Endothelial cell of umbilical vein (primary cell): ENCODE results near the gene ADRA2C. TPM values are rescaled to one million over a fixed set of nuclear protein-coding genes. Genes with fewer than 3 reads are reported as not detected.
A peak's percentile ranks its signal among the peaks of the same experiment; 100 is the strongest.

ENCODE experiments used
- Bru-seq: library from RNA; stranded (reverse); fragments of 400-500 nt; gene quantifications from one replicate; lab custom pipeline; 2021; lab: Mats Ljungman, UMichigan
- BruChase-seq, 2 experiments: library from RNA; stranded (reverse); fragments of 400-500 nt; gene quantifications; one replicate each; lab custom pipeline; 2021; lab: Mats Ljungman, UMichigan
- BruUV-seq: library from RNA; stranded (reverse); fragments of 400-500 nt; replicated peaks from 2 replicates; lab custom pipeline; 2021; lab: Mats Ljungman, UMichigan
- CTCF ChIA-PET: fragments of 300-600, 350-600 bp; sonication (Branson Sonifier 250); formaldehyde crosslinking; loops from one replicate; lab custom pipeline; 2021; ENCODE audit warnings: antibody characterized with exemption, inconsistent platforms; lab: Charles Lee
- POLR2A ChIA-PET: fragments of 300-600, 350-600 bp; sonication (Branson Sonifier 250); formaldehyde crosslinking; loops from one replicate; lab custom pipeline; 2021; ENCODE audit warnings: antibody characterized with exemption, inconsistent platforms; lab: Charles Lee
- DNase-seq: peaks from one replicate; pipeline ENCODE4 v3.0.0-alpha.2; 2011; ENCODE audit warnings: low read depth, low spot score
- FAIRE-seq: peaks from 2 replicates; lab custom pipeline; 2011; peaks lifted over from hg19 to GRCh38; lab: Jason Lieb, UNC
- H2AFZ ChIP-seq: 2 replicates; pipeline ENCODE4 v1.6.0; 2012; ENCODE audit warnings: low read depth, low read length, control low read depth, inconsistent platforms
- H3K27ac ChIP-seq: 2 replicates; pipeline ENCODE4 v1.5.1; 2011; ENCODE audit warnings: low read depth, mild to moderate bottlenecking, control low read depth, low read length, moderate library complexity; ENCODE audit not compliant: insufficient read depth
- H3K27me3 ChIP-seq, 2 experiments: 2 replicates each; pipeline versions ENCODE4 v1.6.0 to v1.6.1; 2011; ENCODE audit warnings: low read length in 2 of 2, mixed read lengths in 1 of 2; ENCODE audit not compliant: control insufficient read depth in 2 of 2, insufficient read depth in 2 of 2
- H3K36me3 ChIP-seq, 2 experiments: 2 replicates in 1 of 2; 3 replicates in 1 of 2; pipeline ENCODE4 v1.5.1; 2011; ENCODE audit warnings: low read length in 2 of 2, mild to moderate bottlenecking in 1 of 2, moderate library complexity in 1 of 2; ENCODE audit not compliant: control insufficient read depth in 2 of 2, insufficient read depth in 2 of 2; ENCODE audit errors: extremely low read depth in 1 of 2
- H3K4me1 ChIP-seq: 3 replicates; pipeline ENCODE4 v1.5.1; 2011; ENCODE audit warnings: mild to moderate bottlenecking, low read length; ENCODE audit not compliant: control insufficient read depth, insufficient read depth; ENCODE audit errors: extremely low read depth
- H3K4me2 ChIP-seq: 2 replicates; pipeline ENCODE4 v1.6.1; 2011; ENCODE audit warnings: low read length, control low read depth, mixed read lengths; ENCODE audit not compliant: insufficient read depth
- H3K4me3 ChIP-seq, 3 experiments: fragments of 200-600 bp in 1 of 3; sonication (generic), shearing (Covaris generic) in 1 of 3; replicated peaks in 1 of 3; 2 replicates each; pipeline ENCODE4 v1.5.1; 2011 to 2016; ENCODE audit warnings: control low read depth in 3 of 3, low read length in 3 of 3, mild to moderate bottlenecking in 2 of 3, inconsistent platforms in 1 of 3, low read depth in 1 of 3, moderate library complexity in 1 of 3; ENCODE audit not compliant: insufficient read depth in 1 of 3
- H3K79me2 ChIP-seq: 2 replicates; pipeline ENCODE4 v1.6.0; 2012; ENCODE audit warnings: low read length, inconsistent platforms; ENCODE audit not compliant: control insufficient read depth, insufficient read depth
- H3K9ac ChIP-seq: replicated peaks from 2 replicates; pipeline ENCODE3; 2011; ENCODE audit warnings: low read length, control low read depth; ENCODE audit not compliant: insufficient read depth; ENCODE audit errors: extremely low read depth
- H3K9me1 ChIP-seq: replicated peaks from 3 replicates; pipeline ENCODE4 v1.6.0; 2011; ENCODE audit warnings: mild to moderate bottlenecking, low read length; ENCODE audit not compliant: control insufficient read depth, insufficient read depth; ENCODE audit errors: extremely low read depth
- H3K9me3 ChIP-seq: replicated peaks from 2 replicates; pipeline ENCODE4 v1.5.1; 2012; ENCODE audit warnings: low read length, inconsistent platforms; ENCODE audit not compliant: control insufficient read depth, insufficient read depth
- H4K20me1 ChIP-seq: replicated peaks from 2 replicates; pipeline ENCODE3; 2011; ENCODE audit warnings: mild to moderate bottlenecking, low read length; ENCODE audit not compliant: control insufficient read depth, insufficient read depth; ENCODE audit errors: extremely low read depth
- EZH2 ChIP-seq: IDR thresholded peaks from 2 replicates; pipeline ENCODE4 v1.6.1; 2012; ENCODE audit warnings: borderline replicate concordance, low read depth, mild to moderate bottlenecking, moderate library complexity, low read length, inconsistent platforms; ENCODE audit not compliant: severe bottlenecking
- FOS ChIP-seq: IDR thresholded peaks from 2 replicates; pipeline ENCODE4 v1.6.1; 2011; ENCODE audit warnings: mild to moderate bottlenecking, low read length, moderate library complexity, borderline replicate concordance; ENCODE audit not compliant: insufficient read depth
- GATA2 ChIP-seq: IDR thresholded peaks from 2 replicates; pipeline ENCODE4 v1.7.0; 2011; ENCODE audit warnings: low read depth, mild to moderate bottlenecking, moderate library complexity, mixed read lengths, low read length; ENCODE audit not compliant: insufficient read length, insufficient read depth
- JUN ChIP-seq: IDR thresholded peaks from 2 replicates; pipeline ENCODE4 v1.6.1; 2011; ENCODE audit warnings: borderline replicate concordance, low read depth; ENCODE audit not compliant: insufficient read length, insufficient read depth
- MYC ChIP-seq: IDR thresholded peaks from one replicate; pipeline ENCODE4 v1.6.1; 2011; ENCODE audit warnings: mild to moderate bottlenecking, low read depth, low read length
- POLR2A ChIP-seq: IDR thresholded peaks from 2 replicates; pipeline ENCODE4 v1.6.1; 2012; ENCODE audit warnings: low read depth, mild to moderate bottlenecking, control low read depth, low read length
- POLR2AphosphoS5 ChIP-seq: IDR thresholded peaks from 2 replicates; pipeline ENCODE4 v1.6.1; 2012; ENCODE audit warnings: low read depth, mild to moderate bottlenecking, control low read depth, low read length, moderate library complexity; ENCODE audit not compliant: insufficient read depth
- dilution Hi-C: fragments of 300-500 bp; cut with MboI; formaldehyde crosslinking; loops from one replicate; pipeline ENCODE4 v1.15.0; 2019; ENCODE audit warnings: low sequenced_read_pairs; ENCODE audit not compliant: extremely low pct_ligation_motif_present
- intact Hi-C: fragments of 100-400 bp; cut with micrococcal nuclease; formaldehyde crosslinking; loops from one replicate; pipeline ENCODE4 v1.10.0; 2022
- long read RNA-seq: library from polyadenylated mRNA; stranded (forward); transcript quantifications from one replicate; pipeline ENCODE4 v2.0.0, GENCODE V29; 2021
- polyA minus RNA-seq, 3 experiments: library from RNA; depleted of rRNA, polyadenylated mRNA; stranded (reverse); fragments of >200 nt; gene quantifications; 1 replicate in 1 of 3; 2 replicates in 2 of 3; pipeline ENCODE4 v1.2.3, GENCODE V29; 2011
- polyA plus RNA-seq, 4 experiments: library from polyadenylated mRNA; depleted of rRNA in 3 of 4; stranded (reverse) in 3 of 4; unstranded in 1 of 4; fragments of >200 nt; gene quantifications; 2 replicates each; pipeline versions ENCODE4 v1.2.1 to v1.2.3, GENCODE V29; 2011 to 2012; ENCODE audit warnings: missing spikeins in 1 of 4
- total RNA-seq: library from RNA; stranded (reverse); gene quantifications from 2 replicates; pipeline ENCODE4 v1.2.3, GENCODE V29; 2021
- TF ChIP-seq, protein P1 (sequence below): IDR thresholded peaks from 2 replicates; pipeline ENCODE4 v1.6.1; 2011; ENCODE audit not compliant: insufficient read depth, insufficient read length
- TF ChIP-seq, protein P2 (sequence below), 2 donors: IDR thresholded peaks; 1 replicate in 1 of 2; 2 replicates in 1 of 2; pipeline ENCODE4 v1.5.1; 2011; ENCODE audit warnings: low read length in 2 of 2, mild to moderate bottlenecking in 2 of 2, moderate library complexity in 2 of 2, control low read depth in 1 of 2, inconsistent platforms in 1 of 2, low read depth in 1 of 2; ENCODE audit not compliant: insufficient read depth in 1 of 2; ENCODE audit errors: extremely low read depth in 1 of 2

Gene ADRA2C
- total RNA-seq (0.40 TPM in 1 of 2 replicates, not detected in the other), polyA plus RNA-seq (0.03 and 0.06 TPM in 2 replicates), polyA minus RNA-seq (0.22 TPM in 1 of 2 replicates, not detected in the other), Bru-seq, nascent RNA (percentile 16 among the genes with signal in this experiment), BruChase-seq, experiment 1, labeled RNA remaining after a 6-hour chase (not detected), BruChase-seq, experiment 2, labeled RNA remaining after a 2-hour chase (not detected)
- polyA plus RNA-seq (2011; cell fraction: cytosol; rRNA removed) = 0.05 TPM in 1 of 2 replicates, not detected in the other
- polyA plus RNA-seq (2011; cell fraction: nucleus; rRNA removed) = 0.08 TPM in 1 of 2 replicates, not detected in the other
- 0.10 TPM in 1 of 2 replicates, not detected in the other for polyA plus RNA-seq (2012)
- not detected for polyA minus RNA-seq (2011; cell fraction: cytosol; rRNA and poly(A)+ RNA removed)
- not detected in 2 replicates for polyA minus RNA-seq (2011; cell fraction: nucleus; rRNA and poly(A)+ RNA removed)
- long read RNA-seq = 0 reads

DNA sequence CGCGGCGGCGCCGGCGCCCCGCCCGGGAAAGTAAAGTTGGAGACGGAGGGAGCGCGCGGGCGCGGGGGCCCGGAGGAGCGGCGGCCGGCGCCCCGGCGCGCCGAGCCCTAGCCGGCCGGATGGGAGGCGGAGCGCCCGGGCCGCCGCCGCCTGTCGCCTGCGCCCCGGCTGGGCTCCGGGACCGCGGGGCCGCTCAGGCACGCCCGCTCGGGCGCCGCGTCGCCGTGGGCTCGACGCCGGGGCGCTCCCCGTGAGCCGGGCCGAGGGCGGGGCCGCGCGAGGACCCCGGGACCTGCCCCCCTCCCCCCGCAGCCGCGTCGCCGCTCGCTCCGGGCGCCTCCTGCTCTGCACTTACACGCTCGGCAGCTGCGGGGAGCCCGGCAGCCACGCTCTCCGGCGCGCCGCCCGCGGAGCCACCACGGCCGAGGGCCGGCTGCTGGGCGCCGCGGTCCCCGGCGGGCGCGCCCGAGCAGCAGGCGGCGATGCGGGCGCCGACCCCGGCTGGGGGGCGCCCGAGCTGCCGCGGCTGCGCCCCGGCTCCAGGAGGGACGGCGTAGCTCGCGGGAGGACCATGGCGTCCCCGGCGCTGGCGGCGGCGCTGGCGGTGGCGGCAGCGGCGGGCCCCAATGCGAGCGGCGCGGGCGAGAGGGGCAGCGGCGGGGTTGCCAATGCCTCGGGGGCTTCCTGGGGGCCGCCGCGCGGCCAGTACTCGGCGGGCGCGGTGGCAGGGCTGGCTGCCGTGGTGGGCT is at the start of gene ADRA2C:
Gene ADRA2C, plus strand, starts transcription at position 350 of the 749 bp plus-strand sequence. Its CDS starts 222 bp downstream, at position 572.
- H4K20me1 ChIP-seq = no peaks in the 10 kb centered on the region

More for the DNA sequence above, at the start of gene ADRA2C:
- ChIA-PET POLR2A (no interaction called here), CTCF (interaction anchor here (1.5 to 2.5 kb wide), 3 partner anchors 19 to 176 kb away, joined by 4 to 23 read pairs (median 6); no protein-coding TSS in a partner anchor)
- peaks cover 20% of the 10 kb centered on the region in 2 experiments for H3K27me3 ChIP-seq
- H3K4me2 ChIP-seq = no peak within 1 kb of the TSS
- DNase-seq = no peak
- H3K36me3 ChIP-seq = no peaks in the 10 kb centered on the region
- BruUV-seq = no TSS peak
- intact Hi-C loops (loop anchor here (5.0 kb wide), 1 partner anchor 116 kb away; no protein-coding TSS in a partner anchor), dilution Hi-C loops (no loop called here)
- H3K9ac ChIP-seq = no peak within 1 kb of the TSS
- TF ChIP-seq FOS (no peak), MYC (no peak), EZH2 (no peak), GATA2 (no peak), POLR2A (no peak), POLR2AphosphoS5 (no peak), JUN (no peak)
- TF ChIP-seq, protein P1, sequence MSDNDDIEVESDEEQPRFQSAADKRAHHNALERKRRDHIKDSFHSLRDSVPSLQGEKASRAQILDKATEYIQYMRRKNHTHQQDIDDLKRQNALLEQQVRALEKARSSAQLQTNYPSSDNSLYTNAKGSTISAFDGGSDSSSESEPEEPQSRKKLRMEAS = no peak
- TF ChIP-seq, protein P2, sequence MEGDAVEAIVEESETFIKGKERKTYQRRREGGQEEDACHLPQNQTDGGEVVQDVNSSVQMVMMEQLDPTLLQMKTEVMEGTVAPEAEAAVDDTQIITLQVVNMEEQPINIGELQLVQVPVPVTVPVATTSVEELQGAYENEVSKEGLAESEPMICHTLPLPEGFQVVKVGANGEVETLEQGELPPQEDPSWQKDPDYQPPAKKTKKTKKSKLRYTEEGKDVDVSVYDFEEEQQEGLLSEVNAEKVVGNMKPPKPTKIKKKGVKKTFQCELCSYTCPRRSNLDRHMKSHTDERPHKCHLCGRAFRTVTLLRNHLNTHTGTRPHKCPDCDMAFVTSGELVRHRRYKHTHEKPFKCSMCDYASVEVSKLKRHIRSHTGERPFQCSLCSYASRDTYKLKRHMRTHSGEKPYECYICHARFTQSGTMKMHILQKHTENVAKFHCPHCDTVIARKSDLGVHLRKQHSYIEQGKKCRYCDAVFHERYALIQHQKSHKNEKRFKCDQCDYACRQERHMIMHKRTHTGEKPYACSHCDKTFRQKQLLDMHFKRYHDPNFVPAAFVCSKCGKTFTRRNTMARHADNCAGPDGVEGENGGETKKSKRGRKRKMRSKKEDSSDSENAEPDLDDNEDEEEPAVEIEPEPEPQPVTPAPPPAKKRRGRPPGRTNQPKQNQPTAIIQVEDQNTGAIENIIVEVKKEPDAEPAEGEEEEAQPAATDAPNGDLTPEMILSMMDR (IDR thresholded peaks at IDR 0.05; ENCODE audit: extremely low read depth in 1 of 2, insufficient read depth in 1 of 2, low read depth in 1 of 2, low read length in 2 of 2) = no peak
- no peaks in the 10 kb centered on the region for H3K9me1 ChIP-seq
- H2AFZ ChIP-seq = no peak within 1 kb of the TSS
- no peaks in the 10 kb centered on the region for H3K4me1 ChIP-seq
- H3K4me3 ChIP-seq = peak within 1 kb of the TSS in 1 of 3 experiments; percentile 6
- H3K9me3 ChIP-seq = no peaks in the 10 kb centered on the region
- no peak for FAIRE-seq
- no peaks in the 10 kb centered on the region for H3K79me2 ChIP-seq
- no peak within 1 kb of the TSS for H3K27ac ChIP-seq
